NCI-H146 treated with DMSO at 0.1 percent for 48 hours (cell line): Measurements from ENCODE around the gene SEC31A.

Source experiments
- DNase-seq: peaks from one replicate; lab custom pipeline; 2025; ENCODE audit not compliant: unreplicated experiment; lab: John Stamatoyannopoulos, UW

SEC31A gene

GRCh38 chr4:82798168-82799005, 92.6 kb downstream of the SEC31A start, which contains the start of gene SCD5:
TSS of gene SCD5 (minus strand) at chr4:82798796. CDS start at chr4:82798537, 259 bp downstream.
- no peak for DNase-seq

- no peak for DNase-seq
Measured at GRCh38 chr4:82797405-82798111, 93.4 kb downstream of the SEC31A start.

GRCh38 chr4:82797040-82797404, 93.9 kb downstream of the SEC31A start:
- DNase-seq = no peak

GRCh38 chr4:82792912-82793649, 97.9 kb downstream of the SEC31A start:
- DNase-seq = no peak

- DNase-seq = no peak
Measured at GRCh38 chr4:82791179-82791578, 99.8 kb downstream of the SEC31A start.

GRCh38 chr4:82790060-82790660, 100.8 kb downstream of the SEC31A start:
- DNase-seq = no peak

GRCh38 chr4:82789025-82789776, 101.8 kb downstream of the SEC31A start:
- no peak for DNase-seq

GRCh38 chr4:82787342-82787741, 103.6 kb downstream of the SEC31A start:
- DNase-seq = no peak

GRCh38 chr4:82786828-82787227, 104.1 kb downstream of the SEC31A start:
- no peak for DNase-seq

GRCh38 chr4:82785611-82786400, 105.1 kb downstream of the SEC31A start:
- DNase-seq = peak; percentile 57

GRCh38 chr4:82784681-82785610, 106.0 kb downstream of the SEC31A start:
- DNase-seq = no peak

- no peak for DNase-seq
Measured at GRCh38 chr4:82782626-82783345, 108.2 kb downstream of the SEC31A start.

GRCh38 chr4:82780752-82781231, 110.2 kb downstream of the SEC31A start:
- DNase-seq = peak; percentile 75

- no peak for DNase-seq
Measured at GRCh38 chr4:82780170-82780751, 110.7 kb downstream of the SEC31A start.

GRCh38 chr4:82779032-82779431, 111.9 kb downstream of the SEC31A start:
- DNase-seq = no peak

- no peak for DNase-seq
Measured at GRCh38 chr4:82777857-82778525, 113.0 kb downstream of the SEC31A start.
